Measurements from ENCODE around the gene CPLANE2.

The CPLANE2 gene

DNA sequence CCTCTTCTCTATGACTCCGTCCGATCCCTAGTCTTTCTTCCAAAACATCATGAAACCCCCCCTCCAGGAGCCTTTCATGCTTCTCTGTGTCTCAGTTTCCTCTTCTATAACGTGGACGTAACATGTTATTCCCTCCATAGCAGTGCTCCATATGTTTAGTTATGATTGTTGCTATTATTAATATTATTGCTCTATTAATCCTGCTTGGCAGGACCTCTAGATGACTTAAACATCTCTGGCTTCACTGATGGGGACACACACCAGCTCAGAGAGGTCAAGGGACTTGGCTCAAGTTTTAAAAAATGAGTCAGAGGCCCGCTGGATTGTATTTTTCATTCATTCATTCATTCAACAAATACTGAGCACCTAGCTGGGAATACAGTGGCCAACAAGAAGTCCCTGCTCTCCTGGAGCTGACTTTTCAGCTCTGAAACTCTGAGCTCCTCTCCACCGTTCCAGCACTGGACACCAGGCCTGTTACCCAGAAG lies 404 bp upstream of the CPLANE2 start:
- TF ChIP-seq, protein P1, sequence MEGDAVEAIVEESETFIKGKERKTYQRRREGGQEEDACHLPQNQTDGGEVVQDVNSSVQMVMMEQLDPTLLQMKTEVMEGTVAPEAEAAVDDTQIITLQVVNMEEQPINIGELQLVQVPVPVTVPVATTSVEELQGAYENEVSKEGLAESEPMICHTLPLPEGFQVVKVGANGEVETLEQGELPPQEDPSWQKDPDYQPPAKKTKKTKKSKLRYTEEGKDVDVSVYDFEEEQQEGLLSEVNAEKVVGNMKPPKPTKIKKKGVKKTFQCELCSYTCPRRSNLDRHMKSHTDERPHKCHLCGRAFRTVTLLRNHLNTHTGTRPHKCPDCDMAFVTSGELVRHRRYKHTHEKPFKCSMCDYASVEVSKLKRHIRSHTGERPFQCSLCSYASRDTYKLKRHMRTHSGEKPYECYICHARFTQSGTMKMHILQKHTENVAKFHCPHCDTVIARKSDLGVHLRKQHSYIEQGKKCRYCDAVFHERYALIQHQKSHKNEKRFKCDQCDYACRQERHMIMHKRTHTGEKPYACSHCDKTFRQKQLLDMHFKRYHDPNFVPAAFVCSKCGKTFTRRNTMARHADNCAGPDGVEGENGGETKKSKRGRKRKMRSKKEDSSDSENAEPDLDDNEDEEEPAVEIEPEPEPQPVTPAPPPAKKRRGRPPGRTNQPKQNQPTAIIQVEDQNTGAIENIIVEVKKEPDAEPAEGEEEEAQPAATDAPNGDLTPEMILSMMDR (IDR thresholded peaks at IDR 0.05), result no peak
- peak overlapping the region; percentile 54 to 90 for H3K27ac ChIP-seq
- peak overlapping the region; percentile 83 for H3K4me3 ChIP-seq
- DNase-seq (ENCODE audit: low spot score), result no peak

DNA sequence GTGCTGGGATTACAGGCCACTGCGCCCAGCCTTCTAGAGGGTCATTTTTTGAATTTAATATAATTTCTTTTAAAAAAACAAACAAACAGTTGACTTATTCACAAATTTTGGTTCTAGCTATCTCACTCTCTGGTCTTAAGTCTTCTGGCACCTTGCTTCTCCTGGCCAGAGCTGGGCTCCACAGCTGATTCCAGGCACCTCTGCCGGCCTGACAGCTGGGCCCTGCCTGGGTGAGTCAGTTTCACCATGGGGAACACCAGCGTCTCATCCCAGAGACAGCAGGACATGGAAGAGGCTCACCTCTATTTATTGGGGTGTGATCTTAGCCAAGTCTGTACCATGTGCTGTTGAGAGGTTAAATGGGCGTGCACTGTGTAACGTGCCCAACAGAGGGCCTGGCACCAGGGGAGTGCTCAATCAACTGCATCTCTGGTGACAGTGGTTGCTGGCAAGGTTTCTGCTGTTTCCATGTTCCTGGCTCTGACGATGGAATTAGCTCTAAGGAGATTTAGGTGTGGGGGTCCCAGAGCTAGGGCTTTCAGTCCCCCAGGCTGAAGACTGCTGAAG lies 956 bp downstream of the CPLANE2 start:
- Histone ChIP-seq H3K4me3 (peak overlapping the region; percentile 83), H3K27ac (peak overlapping the region; percentile 54 to 90)
- DNase-seq (ENCODE audit: low spot score), result no peak
- TF ChIP-seq, protein P1 (IDR thresholded peaks at IDR 0.05), result no peak

DNA sequence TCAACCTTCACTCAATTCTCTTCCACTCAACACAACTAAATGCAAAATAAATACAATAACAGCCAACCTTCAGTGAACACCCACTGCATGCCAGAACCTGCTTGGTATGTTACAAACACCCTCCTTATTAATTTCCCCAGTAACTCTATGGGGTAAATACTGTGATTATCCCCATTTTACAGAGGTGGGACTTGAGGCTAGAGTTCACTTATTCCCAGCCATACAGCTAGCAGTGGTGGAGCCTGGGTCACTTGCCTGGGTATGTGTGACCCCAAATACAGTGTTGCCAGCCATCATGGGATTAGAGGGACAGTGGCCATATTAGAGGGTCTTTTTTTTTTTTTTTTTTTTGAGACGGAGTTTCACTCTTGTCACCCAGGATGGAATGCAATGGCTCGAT lies 1.6 kb downstream of the CPLANE2 start:
- TF ChIP-seq, protein P1 (IDR thresholded peaks at IDR 0.05), result no peak
- H3K27ac ChIP-seq, result no peak overlapping the region
- no peak overlapping the region for H3K4me3 ChIP-seq
- DNase-seq (ENCODE audit: low spot score), result no peak

DNA sequence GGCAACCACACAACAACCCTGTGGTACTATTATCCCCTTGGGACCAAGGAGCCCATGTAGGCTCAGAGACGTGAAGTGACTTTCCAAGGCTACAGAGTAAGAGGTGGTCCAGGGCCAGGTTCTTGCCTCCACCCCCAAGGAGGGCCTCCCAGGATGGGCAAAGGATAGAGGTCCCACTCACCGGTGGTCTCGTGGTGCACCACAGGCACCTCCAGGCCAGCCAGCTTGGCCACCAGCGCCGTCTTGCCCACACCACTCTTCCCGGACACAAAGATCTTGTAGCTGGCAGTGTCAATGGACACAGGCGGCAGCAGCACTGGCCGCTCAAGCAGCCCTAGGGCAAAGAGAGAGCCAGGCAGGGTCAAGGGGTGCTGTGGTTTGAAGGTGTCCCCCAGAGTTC lies 3.6 kb downstream of the CPLANE2 start:
- TF ChIP-seq, protein P1 (IDR thresholded peaks at IDR 0.05), result no peak
- no peak overlapping the region for H3K27ac ChIP-seq
- no peak for DNase-seq (ENCODE audit: low spot score)
- no peak overlapping the region for H3K4me3 ChIP-seq

DNA sequence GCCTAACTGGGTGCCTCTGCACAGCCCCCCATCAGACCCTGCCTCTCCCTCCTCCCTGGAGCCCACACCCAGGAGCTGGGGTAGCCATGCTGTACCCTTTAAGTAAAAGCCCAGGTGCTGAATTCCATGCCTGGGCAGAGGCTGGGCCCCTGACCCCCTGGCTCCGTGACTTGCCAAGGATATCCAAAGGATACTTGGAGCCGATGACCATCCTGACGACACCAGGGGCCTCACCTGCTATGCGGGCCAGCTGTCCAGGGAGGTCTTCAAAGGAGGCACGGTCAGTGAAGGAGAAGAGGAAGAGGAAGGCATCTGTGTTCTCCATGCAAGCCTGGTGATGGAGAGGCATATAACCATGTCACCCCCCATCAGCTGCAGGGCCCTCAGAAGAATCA lies 4.7 kb downstream of the CPLANE2 start:
- TF ChIP-seq, protein P1 (IDR thresholded peaks at IDR 0.05), result no peak
- H3K4me3 ChIP-seq, result no peak overlapping the region
- DNase-seq (ENCODE audit: low spot score), result no peak
- no peak overlapping the region for H3K27ac ChIP-seq

DNA sequence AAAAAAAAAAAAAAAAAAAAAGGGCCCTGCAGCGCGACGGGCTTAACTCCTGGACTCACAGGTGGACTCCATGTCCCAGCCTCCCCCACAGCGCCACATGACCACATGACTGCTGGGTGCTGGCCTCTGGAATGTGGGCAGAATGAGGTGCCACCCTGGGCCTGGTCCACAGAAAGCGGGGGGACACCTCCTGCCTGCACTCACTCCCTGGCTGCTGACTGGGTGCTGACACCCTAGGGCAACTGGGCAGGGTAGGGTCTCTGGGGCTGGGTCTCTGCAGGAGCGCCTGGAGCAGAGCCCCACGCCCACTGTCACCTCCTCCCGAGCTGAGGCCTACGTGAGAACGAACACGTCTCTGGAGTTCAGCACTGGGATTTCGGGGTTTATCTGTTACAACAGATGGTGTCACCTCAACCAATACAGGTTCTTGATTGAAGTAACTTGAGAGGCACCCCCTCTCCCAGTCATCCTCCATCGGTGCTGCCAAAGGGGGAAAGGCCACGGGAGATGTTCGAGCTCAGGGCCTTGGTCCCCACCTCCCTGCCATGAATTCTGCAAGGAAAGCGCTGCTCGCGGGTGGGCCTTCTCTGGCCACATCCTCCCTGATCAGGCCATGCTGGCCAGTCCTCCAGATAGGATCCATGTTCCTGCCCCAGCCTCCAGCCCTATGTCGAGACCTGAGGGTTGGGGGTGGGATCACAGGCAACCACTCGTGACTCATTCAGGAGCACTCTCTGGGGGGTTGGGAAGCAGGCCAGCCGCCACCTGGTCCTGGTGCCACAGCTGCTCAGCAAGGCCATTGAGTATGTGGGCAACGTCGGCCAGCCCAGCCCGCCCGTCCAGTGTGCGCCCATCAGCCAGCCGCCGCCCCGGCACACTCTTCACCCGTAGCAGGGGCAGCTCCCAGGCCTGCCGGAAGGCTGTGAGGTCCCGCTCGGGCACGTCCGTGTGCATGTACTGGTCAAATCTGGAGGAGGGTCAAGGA lies 5.4 kb downstream of the CPLANE2 start:
- TF ChIP-seq, protein P1 (IDR thresholded peaks at IDR 0.05), result no peak
- no peak for DNase-seq (ENCODE audit: low spot score)
- Histone ChIP-seq H3K27ac (no peak overlapping the region), H3K4me3 (no peak overlapping the region)

Measured in coronary artery (tissue), 2 donors.